Subcutaneous abdominal adipose tissue (tissue), 5 donors: Measurements from ENCODE around the gene HSD11B1L.

ENCODE experiments used
- H3K27ac ChIP-seq: one replicate; pipeline ENCODE4 v1.7.0; 2013; ENCODE audit warnings: low read depth, mild to moderate bottlenecking, inconsistent platforms, low read length, moderate library complexity
- H3K27me3 ChIP-seq, 5 donors: one replicate each; pipeline ENCODE4 v1.7.0; 2013; ENCODE audit warnings: low read length in 5 of 5, inconsistent platforms in 1 of 5; ENCODE audit not compliant: control insufficient read depth in 5 of 5, insufficient read depth in 4 of 5
- H3K36me3 ChIP-seq, 5 donors: one replicate each; pipeline ENCODE4 v1.7.0; 2013; ENCODE audit warnings: low read length in 5 of 5; ENCODE audit not compliant: control insufficient read depth in 5 of 5, insufficient read depth in 5 of 5
- H3K4me1 ChIP-seq, 5 donors: one replicate each; pipeline ENCODE4 v1.7.0; 2013; ENCODE audit warnings: low read length in 5 of 5, mild to moderate bottlenecking in 3 of 5, moderate library complexity in 1 of 5; ENCODE audit not compliant: control insufficient read depth in 5 of 5, insufficient read depth in 5 of 5
- H3K4me3 ChIP-seq, 5 donors: one replicate each; pipeline ENCODE4 v1.7.0; 2013; ENCODE audit warnings: low read length in 5 of 5, low read depth in 1 of 5
- H3K9ac ChIP-seq, 5 donors: one replicate each; pipeline ENCODE4 v1.7.0; 2013; ENCODE audit warnings: low read length in 5 of 5, mild to moderate bottlenecking in 4 of 5, moderate library complexity in 3 of 5
- H3K9me3 ChIP-seq, 5 donors: one replicate each; pipeline ENCODE4 v1.7.0; 2013; ENCODE audit warnings: low read length in 5 of 5; ENCODE audit not compliant: control insufficient read depth in 5 of 5
- donor health status: healthy.
- donor health status: healthy.
- donor health status: healthy.
- donor health status: healthy.
- donor health status: healthy.

HSD11B1L gene

GRCh38 chr19:5644037-5644436 is 36.8 kb upstream of the HSD11B1L start:
- no peak overlapping the region for H3K4me3 ChIP-seq
- H3K27me3 ChIP-seq: no peaks in the 10 kb centered on the region
- H3K36me3 ChIP-seq: peaks cover 22 to 69% (median 65%) of the 10 kb centered on the region in 5 donors
- H3K9me3 ChIP-seq: no peaks in the 10 kb centered on the region
- H3K4me1 ChIP-seq: peaks cover 0 to 3% (median 0%) of the 10 kb centered on the region in 5 donors
- H3K27ac ChIP-seq: no peak overlapping the region
- H3K9ac ChIP-seq: peak overlapping the region in 1 of 5 donors; percentile 14

- H3K4me3 ChIP-seq: no peak overlapping the region
- peaks cover 0 to 3% (median 0%) of the 10 kb centered on the region in 5 donors for H3K4me1 ChIP-seq
- peaks cover 29 to 79% (median 72%) of the 10 kb centered on the region in 5 donors for H3K36me3 ChIP-seq
- no peaks in the 10 kb centered on the region for H3K27me3 ChIP-seq
- no peak overlapping the region for H3K9ac ChIP-seq
- no peak overlapping the region for H3K27ac ChIP-seq
- no peaks in the 10 kb centered on the region for H3K9me3 ChIP-seq
Observed at GRCh38 chr19:5645409-5645808, 35.4 kb upstream of the HSD11B1L start.

DNA sequence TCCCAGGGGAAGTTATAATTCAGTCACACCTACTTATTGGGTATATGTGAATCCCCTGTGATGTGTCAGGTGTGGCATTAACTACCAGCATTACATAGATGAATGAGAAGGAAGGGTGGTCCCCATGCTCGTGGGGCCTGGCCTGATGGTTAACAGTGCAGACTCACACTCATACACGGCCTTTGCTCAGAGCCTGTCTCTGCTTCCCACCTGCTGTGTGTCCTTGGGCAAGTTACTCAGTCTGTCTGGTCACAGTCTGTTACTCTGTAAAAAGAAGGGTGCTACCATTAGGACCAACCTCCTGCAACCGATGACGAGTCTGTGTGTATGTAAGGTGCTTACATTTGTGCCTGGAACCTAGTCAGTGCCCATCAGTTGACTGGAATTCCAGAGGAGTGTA is 34.1 kb upstream of the HSD11B1L start:
- no peak overlapping the region for H3K4me3 ChIP-seq
- H3K9ac ChIP-seq: no peak overlapping the region
- peaks cover 27 to 86% (median 79%) of the 10 kb centered on the region in 5 donors for H3K36me3 ChIP-seq
- H3K27ac ChIP-seq: no peak overlapping the region
- H3K9me3 ChIP-seq: no peaks in the 10 kb centered on the region
- peaks cover 0 to 3% (median 0%) of the 10 kb centered on the region in 5 donors for H3K4me1 ChIP-seq
- no peaks in the 10 kb centered on the region for H3K27me3 ChIP-seq

DNA sequence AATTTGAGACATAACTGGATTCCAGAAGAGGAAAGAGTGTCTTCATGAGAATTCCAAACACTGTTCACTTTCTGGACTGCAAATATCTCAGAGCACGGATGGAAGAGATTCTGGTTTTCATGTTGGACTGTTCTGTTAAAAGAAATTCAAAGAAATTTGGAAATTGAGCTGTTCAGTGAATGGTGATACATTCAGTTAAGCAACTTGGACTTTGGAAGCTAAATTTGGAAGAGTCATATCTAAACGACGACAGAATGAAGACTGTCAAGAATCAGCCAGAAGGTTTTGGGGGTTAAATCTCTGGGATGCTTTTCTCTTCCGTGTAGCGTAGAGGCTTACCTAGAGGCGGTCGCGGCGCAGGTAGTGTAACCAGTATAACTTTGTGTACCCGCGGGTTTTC is 32.4 kb upstream of the HSD11B1L start:
- Histone ChIP-seq H3K27ac (no peak overlapping the region), H3K36me3 (peaks cover 22 to 87% (median 82%) of the 10 kb centered on the region in 5 donors), H3K27me3 (no peaks in the 10 kb centered on the region), H3K9ac (no peak overlapping the region), H3K4me1 (no peaks in the 10 kb centered on the region), H3K9me3 (no peaks in the 10 kb centered on the region), H3K4me3 (no peak overlapping the region)

GRCh38 chr19:5651361-5651760 is 29.5 kb upstream of the HSD11B1L start:
- H3K36me3 ChIP-seq: peaks cover 21 to 88% (median 83%) of the 10 kb centered on the region in 5 donors
- no peaks in the 10 kb centered on the region for H3K27me3 ChIP-seq
- H3K9me3 ChIP-seq: no peaks in the 10 kb centered on the region
- H3K9ac ChIP-seq: no peak overlapping the region
- no peak overlapping the region for H3K27ac ChIP-seq
- no peak overlapping the region for H3K4me3 ChIP-seq
- peaks cover 0 to 8% (median 4%) of the 10 kb centered on the region in 5 donors for H3K4me1 ChIP-seq

DNA sequence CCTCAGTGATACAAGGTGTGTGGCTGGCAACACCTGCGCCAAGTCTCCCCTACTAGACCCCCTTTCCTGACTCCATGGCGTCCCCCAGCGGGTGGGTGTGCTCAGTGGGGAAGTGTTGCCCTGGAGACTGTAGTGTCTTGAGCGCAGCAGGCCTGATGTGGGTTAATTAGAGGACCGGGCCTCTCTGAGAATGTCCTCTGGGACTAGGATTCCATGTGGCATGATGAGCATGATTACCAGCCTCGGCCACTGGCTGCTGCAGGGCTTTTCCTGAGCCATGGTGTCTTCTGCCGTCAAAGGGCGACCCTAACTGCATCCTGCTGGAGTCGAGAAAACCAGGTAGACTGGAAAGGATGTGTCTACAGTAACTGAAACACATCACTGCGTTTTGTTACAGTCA is 28.6 kb upstream of the HSD11B1L start:
- H3K27ac ChIP-seq: no peak overlapping the region
- H3K36me3 ChIP-seq: peaks cover 23 to 86% (median 80%) of the 10 kb centered on the region in 5 donors
- no peaks in the 10 kb centered on the region for H3K27me3 ChIP-seq
- no peak overlapping the region for H3K4me3 ChIP-seq
- peaks cover 0 to 8% (median 4%) of the 10 kb centered on the region in 5 donors for H3K4me1 ChIP-seq
- no peaks in the 10 kb centered on the region for H3K9me3 ChIP-seq
- H3K9ac ChIP-seq: no peak overlapping the region

DNA sequence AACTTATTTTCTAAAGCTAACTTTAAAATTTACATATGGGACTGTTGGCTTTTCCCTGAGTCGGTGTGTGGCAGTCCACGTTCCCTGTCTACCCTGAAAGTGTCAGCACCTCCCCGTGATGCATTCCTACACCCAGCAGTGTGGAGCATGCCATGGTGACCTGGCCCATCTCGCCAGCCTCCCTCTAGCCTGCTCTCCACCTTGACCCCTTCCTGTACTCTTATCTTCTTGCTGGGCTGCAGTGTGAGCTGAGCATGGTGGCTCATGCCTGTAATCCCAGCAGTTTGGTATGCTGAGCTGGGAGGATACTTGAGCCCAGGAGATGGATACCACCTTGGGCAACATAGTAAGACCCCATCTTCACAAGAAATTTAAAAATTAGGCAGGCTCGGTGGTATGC is 25.9 kb upstream of the HSD11B1L start:
- peaks cover 0 to 8% (median 4%) of the 10 kb centered on the region in 5 donors for H3K4me1 ChIP-seq
- H3K36me3 ChIP-seq: peaks cover 12 to 93% (median 83%) of the 10 kb centered on the region in 5 donors
- no peak overlapping the region for H3K27ac ChIP-seq
- H3K9me3 ChIP-seq: no peaks in the 10 kb centered on the region
- no peak overlapping the region for H3K9ac ChIP-seq
- H3K4me3 ChIP-seq: no peak overlapping the region
- H3K27me3 ChIP-seq: no peaks in the 10 kb centered on the region

- no peaks in the 10 kb centered on the region for H3K27me3 ChIP-seq
- no peaks in the 10 kb centered on the region for H3K9me3 ChIP-seq
- no peak overlapping the region for H3K9ac ChIP-seq
- peaks cover 9 to 93% (median 84%) of the 10 kb centered on the region in 5 donors for H3K36me3 ChIP-seq
- H3K27ac ChIP-seq: no peak overlapping the region
- no peak overlapping the region for H3K4me3 ChIP-seq
- H3K4me1 ChIP-seq: peaks cover 0 to 8% (median 4%) of the 10 kb centered on the region in 5 donors
Observed at GRCh38 chr19:5655412-5655811, 25.4 kb upstream of the HSD11B1L start.

- Histone ChIP-seq H3K27ac (no peak overlapping the region), H3K4me3 (no peak overlapping the region), H3K27me3 (no peaks in the 10 kb centered on the region), H3K4me1 (no peaks in the 10 kb centered on the region), H3K36me3 (peaks cover 6 to 97% (median 87%) of the 10 kb centered on the region in 5 donors), H3K9ac (no peak overlapping the region), H3K9me3 (no peaks in the 10 kb centered on the region)
Observed at GRCh38 chr19:5661483-5661882, 19.3 kb upstream of the HSD11B1L start.

GRCh38 chr19:5663904-5664303 is 16.9 kb upstream of the HSD11B1L start:
- Histone ChIP-seq H3K4me3 (no peak overlapping the region), H3K27ac (no peak overlapping the region), H3K4me1 (no peaks in the 10 kb centered on the region), H3K9me3 (no peaks in the 10 kb centered on the region), H3K36me3 (peaks cover 4 to 97% (median 86%) of the 10 kb centered on the region in 5 donors), H3K9ac (no peak overlapping the region), H3K27me3 (no peaks in the 10 kb centered on the region)
